AG20443 (cell line): Measurements from ENCODE around the gene MAPK7.

Source experiments
- DNase-seq: peaks from one replicate; pipeline ENCODE4 v3.0.0; 2012; ENCODE audit warnings: low spot score, mixed read lengths

The MAPK7 gene

DNA sequence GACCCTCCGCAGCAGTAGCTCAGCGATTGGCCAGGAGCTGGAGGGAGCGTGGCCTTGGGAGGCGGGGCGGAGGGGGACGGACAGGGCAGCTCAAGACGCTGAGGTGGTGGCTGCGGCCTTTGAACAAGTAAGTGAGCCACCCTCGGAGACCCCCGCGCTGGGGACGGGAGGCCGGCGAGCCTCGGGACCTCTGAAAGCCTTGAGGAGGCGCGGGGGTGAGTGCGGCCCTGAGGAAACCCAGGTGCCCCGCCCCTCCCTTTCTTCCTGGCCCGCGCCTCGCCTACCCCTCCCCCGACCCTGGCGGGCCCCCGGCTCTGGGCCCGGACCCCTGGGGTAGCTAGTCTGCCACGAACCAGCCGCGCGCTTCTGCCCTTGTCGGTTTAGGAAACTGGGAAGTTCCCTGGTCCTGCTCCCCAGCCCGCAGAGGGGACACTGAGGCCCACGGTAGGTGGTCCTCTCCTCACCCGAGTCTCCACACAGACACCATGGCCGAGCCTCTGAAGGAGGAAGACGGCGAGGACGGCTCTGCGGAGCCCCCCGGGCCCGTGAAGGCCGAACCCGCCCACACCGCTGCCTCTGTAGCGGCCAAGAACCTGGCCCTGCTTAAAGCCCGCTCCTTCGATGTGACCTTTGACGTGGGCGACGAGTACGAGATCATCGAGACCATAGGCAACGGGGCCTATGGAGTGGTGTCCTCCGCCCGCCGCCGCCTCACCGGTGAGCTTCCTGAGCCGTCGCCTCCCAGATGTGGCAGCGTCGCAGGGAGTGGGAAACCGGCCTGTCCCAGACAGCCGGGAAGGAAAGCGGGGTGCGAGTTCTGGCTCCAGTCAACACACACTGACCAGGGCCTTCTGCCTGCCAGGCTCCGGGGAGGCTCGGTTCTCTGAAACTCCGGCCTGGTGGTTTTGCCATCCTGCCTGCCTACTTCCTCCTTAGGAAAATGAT lies at the start of gene MAPK7:
Gene MAPK7, plus strand, starts transcription at position 83 of the 945 bp plus-strand sequence. Its CDS starts 403 bp downstream, at position 486.
- no peak for DNase-seq

DNA sequence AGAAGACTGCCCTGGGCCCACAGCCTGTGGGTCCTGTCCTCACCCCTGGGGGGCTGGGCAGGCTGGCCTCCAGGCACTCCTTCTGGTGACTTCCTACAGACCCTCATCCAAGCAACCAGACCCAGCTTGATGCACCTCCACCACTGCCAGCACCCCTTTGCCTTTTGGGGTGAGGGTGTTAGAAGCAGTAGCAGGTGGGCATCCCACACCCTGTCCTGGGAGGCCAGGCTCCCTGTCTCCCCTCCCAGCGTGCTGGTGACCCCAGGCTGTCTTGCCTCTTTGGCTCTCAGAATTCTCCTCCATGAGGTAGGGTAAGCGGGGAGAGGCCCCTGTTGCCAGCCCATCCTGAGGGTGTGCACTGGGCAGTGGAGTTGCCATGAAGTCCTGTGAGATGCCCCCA lies 49.2 kb upstream of the MAPK7 start:
- DNase-seq: no peak

DNA sequence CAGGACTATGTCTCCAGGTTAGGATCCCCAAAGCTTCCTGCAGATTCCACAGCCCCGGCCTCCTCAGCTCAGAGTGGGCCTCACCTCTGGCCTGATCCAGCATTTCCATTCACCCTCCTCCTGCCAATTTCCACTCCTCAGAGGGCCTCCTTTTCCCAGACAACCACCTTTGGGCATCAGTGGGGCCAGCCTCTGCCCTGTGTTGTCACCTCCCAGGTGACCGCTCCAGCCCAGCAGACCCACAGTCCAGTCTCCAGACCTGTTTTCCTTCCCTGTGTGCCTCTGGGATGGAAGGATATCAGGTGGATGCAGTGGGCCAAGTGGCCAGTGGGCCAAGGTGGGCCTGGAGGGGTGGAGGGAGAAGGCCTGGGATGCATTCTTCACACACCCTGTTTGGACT lies 48.5 kb upstream of the MAPK7 start:
- DNase-seq: no peak

DNA sequence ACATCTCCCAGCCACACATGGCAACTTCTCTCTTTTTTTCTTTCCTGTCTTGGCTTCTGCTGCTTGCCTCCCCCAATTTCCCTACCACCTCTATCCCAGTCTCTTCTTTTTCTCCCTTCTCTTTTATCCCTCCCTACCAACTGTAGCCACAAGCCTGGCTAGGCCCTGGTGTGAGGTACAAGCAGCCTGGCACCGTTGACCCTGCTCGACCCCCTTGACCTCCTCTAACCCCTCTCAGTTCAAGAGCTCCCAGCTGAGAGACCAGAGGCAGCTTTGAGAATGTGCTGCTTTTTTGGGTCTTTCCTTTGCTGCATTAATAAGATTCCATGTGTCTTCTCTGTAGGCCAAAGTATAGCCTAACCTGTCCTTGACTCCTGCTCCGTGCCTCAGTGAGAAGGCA lies 48.0 kb upstream of the MAPK7 start:
- DNase-seq: no peak

DNA sequence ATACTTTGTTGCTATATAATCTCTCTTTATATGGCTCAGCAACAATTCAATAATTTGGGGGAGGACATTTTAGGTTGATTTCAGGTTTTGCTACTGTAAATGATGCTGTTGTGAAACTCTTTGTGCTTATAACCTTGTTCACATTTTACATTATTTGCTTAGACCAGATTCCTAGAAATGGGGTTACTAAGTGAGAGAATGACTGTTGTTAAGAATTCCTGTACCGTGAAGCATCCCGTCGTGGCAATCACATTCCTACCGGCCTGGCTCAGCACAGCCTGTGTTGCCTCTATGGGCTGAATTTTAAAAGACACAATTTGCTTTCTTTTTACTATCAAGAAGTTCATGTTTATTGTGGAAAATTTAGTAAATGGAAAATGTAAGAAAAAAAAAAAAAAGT lies 47.2 kb upstream of the MAPK7 start:
- DNase-seq: peak; percentile 90

DNA sequence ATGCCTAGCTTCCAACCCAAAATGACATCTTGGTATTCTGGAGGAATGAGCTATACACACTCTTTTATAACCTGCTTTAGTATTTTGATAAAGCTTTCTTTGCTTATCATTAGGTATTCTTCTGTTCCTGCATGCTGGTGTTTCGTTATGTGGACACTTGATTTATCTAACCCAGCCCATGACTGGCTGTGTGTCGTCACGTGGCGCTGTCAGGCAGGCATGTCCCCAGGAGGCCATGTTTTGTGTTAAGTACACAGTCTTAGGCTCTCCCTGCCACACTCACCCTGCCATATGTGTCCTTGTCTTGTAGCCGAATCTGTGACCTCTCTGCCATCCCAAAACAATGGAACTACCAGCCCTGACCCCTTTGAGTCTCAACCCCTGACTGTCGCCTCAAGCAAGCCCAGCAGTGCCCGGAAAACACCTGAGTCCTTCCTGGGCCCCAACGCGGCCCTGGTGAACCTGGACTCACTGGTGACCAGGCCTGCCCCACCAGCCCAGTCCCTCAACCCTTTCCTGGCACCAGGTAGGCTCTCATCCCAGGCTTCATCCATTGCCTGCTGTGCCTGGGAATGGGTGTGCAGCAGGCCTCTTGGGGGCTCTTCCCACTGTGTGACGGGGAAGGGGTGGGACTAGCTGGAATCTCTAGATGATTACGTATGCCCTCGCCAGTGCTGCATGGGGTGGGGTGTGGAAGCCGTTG lies 46.6 kb upstream of the MAPK7 start:
- DNase-seq: no peak

DNA sequence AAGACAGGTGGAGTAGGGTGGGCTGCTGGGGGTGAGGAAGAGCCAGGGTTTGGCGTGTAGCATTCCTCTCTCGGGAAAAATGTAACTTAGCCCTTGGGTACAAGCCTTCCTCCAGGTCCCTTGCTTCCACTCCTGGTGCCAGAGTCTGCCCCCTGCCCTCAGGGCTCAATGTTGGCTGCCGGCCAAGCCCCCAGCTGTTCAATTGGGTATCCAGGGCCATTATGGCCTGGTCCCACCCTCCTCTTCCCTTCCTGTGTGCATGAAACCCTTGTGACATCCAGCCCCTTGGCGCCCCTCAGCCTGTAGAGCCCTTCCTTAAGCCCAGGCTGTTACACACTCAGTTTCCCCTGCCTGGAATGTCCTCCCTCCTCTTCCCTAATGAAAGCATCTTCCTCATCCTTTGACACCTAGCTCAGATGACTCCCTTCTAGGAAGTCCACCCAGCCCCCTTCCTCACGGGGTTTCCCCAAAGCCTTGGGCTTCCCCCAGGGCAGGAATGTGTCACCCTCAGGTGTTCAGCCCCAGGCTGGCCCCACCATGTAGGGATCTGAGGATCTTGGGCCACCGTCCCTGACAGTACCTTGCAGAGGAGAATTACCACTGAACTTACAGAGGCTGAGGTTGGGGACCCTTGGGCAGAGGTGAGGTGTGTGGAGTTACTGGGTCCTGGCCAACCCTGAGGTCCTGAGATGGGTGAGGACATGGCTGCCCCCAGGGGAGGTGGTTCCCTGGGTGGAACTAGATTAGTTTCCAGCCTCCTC lies 45.7 kb upstream of the MAPK7 start:
- no peak for DNase-seq

DNA sequence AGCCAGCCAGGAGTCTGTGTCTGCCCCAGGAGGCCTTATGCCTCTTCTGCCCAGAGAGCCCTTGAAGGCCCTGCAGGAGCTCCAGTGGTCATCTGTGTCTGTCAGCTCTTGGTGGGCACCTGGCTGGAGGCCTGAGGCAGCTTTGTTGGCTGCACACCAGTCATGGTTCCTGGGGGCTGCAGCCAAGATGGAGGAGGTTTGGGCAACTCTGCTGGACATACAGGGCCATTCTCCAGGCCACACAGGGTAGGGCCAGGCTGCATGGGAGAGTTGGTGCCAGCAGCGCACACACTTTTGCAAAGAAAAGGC lies 45.2 kb upstream of the MAPK7 start:
- no peak for DNase-seq

DNA sequence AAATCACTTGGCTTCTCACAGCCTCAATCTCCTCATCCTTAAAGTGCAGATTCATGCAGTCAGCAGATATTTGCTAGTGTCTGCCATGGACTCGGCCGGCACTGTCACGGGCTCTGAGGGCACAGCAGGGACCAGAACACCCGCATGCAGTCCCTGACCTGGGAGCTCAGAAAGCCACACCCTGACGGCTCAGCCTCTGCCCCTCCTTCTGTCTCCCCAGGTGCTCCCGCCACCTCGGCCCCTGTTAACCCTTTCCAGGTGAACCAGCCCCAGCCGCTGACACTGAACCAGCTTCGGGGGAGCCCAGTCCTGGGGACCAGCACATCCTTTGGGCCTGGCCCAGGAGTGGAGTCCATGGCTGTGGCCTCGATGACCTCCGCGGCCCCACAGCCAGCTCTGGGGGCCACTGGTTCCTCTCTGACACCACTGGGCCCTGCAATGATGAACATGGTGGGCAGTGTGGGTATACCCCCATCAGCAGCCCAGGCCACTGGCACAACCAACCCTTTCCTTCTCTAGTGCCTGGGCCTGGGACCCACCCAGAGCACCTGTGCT lies 44.5 kb upstream of the MAPK7 start:
- DNase-seq: no peak

DNA sequence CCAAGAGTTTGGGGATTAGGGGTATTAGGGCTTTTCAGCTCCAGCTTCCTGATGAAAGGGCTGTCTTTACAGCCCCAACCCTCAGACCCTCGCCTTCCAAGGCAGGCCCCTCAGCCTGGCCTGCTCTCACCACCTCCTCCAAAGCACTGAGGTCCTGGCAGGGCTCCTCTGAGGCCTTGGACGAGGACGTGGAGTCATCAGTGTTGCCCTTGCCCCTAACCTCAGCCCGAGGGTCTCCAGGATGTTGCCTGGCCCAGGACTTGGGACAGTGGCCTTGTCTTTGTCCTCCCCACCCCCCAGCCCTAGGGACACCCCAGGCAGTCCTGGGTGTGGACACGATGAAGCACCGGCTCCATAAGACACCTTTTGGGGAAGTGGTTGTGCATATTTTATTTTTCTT lies 44.0 kb upstream of the MAPK7 start:
- no peak for DNase-seq

DNA sequence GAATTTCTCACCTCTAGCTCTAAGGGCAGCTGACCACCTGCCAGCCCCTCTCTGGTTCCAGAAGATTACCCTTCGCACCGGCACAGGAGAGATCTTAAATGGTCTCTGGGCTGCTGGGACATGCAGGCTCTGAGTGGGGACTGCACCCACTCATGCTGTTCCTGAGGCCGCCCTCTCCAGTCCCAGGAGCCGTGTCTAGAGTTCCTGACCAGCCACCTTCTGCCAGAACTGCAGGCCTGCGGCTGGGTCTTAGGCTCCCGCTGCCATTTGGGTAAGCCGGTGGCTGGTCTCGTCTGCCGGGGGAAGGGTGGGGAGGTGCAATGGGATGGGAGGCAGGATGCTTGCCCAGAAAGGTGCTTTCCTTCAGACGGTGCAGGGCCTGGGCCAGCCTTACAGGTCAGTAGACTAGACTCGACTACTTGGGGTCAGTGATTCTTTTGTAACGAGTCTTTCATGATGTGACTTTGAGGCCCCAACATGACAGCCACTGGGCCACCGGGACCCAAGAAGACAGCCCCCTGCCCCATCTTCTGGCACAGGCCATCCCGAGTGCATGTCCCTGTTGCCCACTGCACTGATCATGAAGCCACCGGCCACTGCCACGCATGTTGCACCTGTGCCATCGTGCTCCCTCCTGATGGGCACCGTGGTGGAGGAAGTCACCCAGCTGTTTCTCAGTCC lies 42.2 kb upstream of the MAPK7 start:
- DNase-seq: no peak

DNA sequence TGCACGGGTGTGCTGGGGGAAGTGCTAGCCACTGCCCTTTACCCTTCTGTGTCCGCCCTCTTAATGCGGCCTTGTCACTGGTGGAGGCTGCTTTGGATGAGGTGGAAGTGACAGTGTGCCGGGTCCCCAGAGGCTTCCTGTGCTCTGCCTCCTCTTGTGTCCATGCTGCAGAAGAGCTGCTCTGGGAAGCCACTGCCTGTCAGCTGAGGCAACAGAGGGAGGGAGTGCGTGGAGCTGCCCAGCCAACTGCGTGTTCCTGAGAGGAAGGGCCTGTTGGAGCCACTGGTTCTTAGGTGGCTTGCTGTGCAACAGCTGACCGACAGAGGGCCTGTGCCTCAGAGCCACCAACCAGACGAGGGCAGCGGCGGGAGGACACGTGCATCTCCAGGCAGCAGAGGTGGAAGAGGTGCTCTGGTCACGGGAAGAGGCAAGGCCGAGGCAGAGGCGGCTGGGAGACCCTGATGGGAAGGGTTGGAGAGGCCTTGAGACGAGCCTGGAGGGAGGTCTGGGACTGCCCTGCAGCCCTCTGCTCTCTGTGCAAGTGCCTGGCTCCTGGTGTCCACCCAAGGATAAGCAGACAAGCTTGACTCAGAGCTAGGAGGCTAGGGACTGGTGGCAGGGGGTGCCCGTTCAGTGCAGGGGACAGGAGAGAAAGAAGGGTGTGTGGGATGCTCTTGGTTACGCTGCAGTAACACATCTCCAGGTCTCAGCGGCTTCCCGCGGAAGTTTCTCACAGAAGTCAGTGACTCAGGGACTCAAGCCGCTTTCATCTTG lies 41.2 kb upstream of the MAPK7 start:
- no peak for DNase-seq

DNA sequence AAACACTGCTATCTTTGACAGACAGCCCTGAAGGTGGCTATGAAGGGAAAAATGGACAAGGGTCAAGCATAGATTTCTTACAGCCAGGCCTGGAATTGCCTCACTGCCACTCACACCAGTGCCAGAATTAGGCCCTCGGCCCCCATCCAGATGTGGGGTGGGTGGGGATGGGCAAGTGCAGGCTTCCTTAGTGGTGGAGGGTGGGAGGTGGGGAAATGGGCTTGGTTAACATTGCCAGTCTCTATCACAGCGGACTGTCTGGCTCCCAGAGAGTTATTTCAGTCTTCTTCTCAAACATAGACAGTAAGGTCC lies 40.6 kb upstream of the MAPK7 start:
- no peak for DNase-seq

DNA sequence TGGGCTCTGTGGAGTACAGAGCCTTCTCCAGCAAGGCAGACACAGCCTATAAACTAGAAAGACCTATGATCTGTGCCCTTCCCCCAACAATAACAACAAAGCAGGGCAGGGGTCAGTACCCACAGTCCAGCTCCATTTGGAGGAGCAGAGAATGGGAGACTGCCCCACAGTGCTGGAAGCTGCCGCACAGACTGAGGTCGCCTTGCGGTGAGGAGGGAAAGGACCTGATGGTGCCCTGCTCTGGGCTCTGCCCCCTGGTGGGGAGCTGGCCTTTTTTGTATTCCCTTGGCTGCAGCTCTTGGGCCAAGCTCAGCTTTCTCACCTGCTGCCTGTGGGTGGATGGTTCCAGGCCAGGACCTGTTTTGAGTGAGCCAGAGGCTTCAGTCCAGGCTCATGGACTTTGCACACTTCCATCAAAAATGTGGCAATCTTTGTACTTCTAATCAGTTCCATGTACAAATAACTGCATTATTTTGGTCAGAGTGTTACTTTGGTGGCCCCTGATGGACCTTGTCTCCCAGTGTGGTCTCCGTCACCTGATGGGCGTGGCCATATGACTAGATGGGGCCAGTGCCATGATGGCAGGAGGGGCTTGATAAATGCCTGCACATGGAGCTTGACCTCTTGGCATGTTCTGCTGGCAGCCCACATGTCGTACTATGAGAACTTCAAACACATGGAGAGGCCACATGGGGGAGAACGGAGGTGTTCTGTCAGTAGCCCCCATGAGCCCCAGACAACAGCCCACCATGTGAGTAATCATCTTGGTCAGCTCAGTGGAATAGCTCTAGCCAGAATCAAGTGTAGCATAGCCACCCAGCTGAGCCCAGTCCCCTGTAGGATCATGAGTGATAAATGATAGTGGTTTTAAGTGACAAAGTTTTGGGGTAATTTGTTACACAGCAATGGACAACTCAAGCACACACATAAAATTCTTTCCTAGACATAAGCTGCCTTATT lies 40.0 kb upstream of the MAPK7 start:
- peak; percentile 39 for DNase-seq

DNA sequence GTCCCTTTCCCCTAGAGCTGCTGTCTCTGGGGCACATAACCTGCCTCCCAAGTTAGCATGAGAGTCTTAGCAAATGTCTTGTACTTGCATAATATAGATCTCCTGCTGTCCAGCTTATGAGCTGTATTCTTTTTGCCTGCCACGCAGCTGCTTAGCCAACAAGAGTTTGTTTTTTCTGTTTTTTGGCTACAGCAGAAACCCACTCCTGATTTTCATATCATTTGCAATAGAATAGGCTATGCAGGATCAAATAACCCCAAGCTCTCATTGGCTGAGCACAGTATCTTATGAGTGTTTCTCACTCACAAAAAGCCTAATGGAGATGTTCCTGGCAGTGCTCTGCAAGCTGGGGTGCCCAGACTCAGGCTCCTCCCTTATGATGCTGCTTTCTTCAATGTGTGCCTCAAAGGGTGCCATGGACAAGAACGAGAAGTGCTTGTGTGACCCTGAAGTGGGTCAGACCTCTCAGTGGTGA lies 38.9 kb upstream of the MAPK7 start:
- DNase-seq: no peak

DNA sequence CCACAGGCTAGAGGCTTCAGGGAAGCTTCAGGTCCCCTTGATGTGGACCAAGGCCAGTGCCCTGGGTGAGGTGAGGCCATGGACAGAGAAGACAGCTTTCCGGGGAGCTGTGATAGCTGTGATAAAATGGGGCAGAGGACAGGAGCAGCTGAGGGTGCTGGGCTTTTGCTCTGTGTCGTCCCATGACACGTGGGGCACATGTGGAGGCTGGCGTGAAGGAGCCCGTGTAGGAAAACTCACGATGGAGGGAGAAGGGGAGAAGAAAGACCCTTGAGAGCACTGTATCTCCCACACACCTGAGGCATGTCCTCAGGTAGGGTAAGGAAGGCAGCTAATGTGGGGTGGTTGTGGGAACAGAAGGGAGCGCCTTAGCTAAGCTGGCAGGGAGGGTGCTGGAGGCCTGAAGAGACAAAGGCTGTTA lies 37.1 kb upstream of the MAPK7 start:
- no peak for DNase-seq

DNA sequence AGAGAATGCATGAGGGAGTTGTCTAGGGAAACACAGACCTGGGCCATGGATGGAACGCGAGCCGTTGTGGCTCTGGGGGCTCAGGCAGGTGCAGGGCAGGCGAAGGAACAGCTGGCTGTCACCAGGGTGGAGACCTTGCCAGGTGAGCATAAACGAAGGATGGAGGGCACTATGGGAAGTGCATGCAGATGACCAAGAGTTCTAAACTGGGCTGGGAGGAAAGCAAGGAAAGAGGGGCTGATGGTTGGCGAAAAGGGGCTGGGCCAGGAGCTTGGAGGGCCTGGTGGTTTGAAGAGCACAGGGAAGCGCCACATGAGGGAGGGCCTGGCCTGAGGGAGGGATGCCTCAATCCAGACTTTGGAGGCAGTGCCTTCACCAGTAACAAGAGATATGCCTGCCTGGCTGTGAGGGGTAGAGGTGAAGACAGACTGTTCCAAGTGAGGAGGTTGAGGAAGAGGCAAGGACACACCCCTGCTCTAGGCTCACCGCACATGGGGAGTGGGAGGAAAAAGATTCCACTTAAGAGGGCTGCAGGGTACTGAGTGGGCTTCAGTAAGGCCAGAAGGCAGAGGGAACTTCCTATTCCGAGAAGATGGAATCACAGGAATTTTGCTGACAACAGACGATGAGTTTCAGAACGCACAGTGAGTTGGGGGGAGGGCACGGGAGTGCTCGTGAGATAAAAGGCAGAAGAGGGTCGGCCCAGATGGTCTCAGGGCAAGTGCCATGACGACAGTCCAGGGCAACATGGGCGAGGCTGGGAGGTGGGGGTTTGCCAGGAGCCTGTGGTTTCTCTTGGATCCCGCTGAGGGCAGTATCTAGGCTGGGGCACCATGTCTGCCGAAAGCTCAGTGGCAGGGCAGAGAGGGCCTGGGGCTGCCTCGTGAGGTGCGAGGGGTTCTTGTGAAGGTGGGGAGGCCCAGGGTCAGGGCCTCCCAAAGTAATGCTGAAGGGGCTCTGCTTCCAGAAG lies 36.4 kb upstream of the MAPK7 start:
- DNase-seq: peak; percentile 60

DNA sequence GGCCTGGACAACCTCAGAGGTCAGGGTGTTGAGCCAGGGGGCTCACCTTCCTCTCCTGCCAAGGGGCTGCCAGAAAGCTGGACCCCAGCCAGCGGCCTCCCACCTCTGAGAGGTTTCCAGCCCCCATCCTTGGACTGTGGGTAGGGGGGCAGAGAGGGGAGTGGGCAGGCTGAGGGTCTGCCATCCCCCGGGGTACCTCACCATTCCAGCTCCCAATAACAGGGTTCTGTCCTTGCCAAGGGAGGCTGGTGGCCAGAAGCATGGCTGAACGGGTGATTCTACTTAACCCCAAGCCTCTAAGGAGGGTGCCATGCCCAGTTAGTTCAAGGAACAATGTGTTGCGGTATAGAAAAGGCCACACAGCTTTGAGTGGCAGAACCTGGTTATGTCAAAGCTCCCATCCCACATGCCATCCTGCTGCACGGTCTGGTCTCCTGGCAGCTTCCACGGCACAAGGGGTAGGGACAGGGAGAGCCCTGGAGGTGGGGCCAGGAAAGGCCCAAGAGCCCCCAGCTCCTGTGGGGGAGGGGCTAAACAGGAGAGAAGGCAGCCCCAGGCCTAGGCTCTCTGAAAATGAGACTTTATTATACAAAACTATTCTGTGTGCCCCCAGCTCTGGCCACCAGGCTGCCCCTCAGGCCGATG lies 35.6 kb upstream of the MAPK7 start:
- DNase-seq: no peak
